CMK (cell line): Measurements from ENCODE around the gene PFKL.
"Not testable (repeated sequence)": the region's sequence is repeated elsewhere in the genome, so short reads cannot be mapped to it uniquely, and the experiment has no call there.

Source experiments
- DNase-seq: peaks from one replicate; pipeline ENCODE4 v3.0.0-alpha.2; 2010; ENCODE audit warnings: low read depth

Gene PFKL

DNA sequence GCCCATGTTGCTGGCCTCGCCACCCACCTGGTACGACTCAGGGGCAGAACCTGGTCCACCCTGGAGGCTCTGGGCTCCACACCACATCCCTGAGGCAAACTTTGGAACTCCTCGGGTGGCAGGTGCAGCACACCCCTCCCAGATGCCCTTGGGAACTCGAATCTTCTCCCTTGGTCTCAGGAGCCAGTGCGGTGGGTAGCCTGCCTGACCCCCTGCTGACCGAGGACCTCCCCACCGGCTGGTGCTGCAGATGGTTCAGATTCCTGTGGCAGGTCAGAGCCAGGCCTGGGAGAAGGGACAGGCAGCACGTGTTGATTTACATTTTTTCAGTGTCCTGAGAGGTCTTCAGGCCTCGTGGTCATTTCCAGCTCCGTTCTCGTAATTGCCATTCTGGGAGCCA lies 45.6 kb downstream of the PFKL start:
- DNase-seq: no peak

DNA sequence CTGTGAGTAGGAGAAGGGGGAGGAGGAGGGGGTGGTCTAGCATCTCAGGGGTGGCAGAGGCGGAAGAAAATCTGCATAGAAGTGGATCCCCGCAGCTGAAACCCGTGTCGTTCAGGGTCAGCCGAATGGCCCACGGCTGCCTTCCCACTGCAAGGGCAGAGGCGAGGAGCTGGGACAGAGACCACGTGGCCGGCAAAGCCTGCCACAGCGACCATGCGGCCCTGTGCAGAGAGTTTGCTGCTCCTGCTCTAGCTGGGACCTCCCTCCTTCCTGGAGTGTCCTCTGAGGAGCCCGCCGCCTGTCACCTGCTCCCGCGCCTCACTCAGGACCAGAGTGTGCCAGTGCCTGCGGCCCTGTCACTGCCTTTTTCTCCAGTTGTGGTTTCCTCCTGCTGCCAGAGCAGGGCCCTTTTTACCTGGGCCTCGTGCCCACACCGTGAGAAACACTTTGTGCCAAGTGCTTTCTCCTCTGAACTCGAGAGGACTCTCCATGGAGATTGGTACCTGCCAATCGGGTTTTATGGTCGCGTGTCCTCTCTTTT lies 48.1 kb downstream of the PFKL start:
- no peak for DNase-seq

DNA sequence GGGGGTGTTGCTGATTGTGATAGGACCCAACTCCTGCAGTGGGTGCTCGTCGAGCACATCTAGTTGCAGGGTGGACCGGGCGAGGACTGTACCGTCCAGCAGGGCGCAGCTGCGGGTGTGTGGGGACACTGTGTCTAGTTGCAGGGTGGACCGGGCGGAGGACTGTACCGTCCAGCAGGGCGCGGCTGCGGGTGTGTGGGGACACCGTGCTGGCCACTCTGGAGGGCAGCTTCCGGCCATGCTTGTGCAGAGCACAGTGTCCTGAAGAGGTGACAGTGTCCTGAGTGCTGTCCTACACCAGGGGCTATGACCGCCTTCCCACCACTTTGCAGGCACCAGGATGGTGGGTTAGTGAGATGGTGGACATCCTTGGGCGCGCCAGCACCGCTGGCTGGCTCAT lies 49.0 kb downstream of the PFKL start:
- DNase-seq: no peak

- no peak for DNase-seq
Measured at GRCh38 chr21:44349416-44349846, 49.6 kb downstream of the PFKL start.

DNA sequence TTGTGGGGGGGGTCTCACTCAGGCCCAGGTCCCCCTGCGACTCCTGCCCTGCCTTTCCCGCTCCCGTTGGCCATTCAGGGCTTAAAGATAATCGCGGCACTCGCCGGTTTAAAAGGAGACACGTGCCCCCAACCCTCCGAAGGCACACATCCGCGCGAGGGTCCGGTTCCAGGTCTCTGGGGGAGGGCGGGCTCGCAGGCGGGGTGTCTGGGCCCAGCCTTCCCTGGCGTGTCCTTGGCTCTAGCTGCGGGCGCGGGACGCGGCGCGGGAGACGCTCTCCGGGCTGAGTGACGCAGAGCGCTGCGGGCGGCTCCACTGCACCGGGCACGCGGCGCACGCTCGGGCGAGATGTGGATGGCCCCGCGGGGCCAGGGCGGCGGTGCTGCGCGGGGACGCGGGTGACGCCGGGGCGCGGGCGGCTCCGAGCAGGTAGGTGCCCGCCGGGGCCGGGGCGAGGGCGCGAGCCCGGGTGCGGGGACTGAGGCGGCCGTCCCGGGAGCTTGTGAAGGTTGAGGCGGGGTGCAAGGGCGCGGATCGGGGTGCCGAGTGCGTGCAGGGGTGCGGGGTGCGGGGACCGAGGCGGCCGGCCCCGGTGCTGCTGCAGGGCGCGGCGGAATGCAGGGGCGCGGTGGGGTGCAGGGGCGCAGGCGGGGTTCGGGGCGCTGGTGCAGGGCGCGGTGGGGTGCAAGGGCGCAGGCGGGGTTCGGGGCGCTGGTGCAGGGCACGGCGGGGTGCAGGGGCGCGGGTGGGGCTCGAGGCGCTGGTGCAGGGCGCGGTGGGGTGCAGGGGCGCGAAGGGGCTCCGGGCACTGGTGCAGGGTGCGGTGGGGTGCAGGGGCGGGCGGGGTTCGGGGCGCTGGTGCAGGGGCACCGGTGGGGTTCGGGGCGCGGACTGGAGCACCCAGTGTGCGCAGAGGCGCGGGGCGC lies 50.3 kb downstream of the PFKL start:
- DNase-seq: no peak

DNA sequence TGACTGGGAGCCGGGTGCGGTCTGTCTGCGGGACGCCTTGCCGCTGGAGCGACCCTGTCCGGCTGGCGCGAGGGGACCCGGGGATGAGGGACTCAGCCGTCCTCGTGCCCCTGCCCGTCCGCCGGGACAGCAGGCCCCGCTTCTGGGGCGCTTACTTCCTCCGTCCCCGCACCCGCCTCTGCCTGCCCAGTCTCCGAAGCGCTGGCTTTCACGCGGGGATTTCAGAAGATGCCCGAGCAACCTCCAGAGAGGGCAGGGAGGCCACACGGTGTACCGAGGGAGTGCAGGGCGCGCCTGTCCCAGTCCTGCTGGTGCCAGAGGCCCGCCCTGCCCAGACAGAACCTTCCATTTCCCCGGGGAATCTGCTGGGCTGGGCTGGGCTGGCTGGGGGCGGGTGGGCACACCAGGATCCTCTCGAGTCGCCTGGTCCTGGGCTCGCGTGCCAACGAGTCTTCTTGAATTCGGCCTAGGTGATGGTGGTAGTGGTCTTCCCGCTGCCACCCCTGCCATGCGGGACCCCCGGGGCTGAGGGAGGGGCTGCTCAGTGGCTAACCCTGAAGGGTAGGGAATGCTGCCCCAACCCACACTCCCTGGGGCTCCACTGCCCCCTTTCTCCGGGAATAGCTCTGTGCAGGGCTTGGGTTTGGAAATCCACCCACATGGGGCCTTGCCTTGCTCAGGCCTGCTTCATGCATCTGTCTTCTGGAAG lies 51.1 kb downstream of the PFKL start:
- DNase-seq: no peak

DNA sequence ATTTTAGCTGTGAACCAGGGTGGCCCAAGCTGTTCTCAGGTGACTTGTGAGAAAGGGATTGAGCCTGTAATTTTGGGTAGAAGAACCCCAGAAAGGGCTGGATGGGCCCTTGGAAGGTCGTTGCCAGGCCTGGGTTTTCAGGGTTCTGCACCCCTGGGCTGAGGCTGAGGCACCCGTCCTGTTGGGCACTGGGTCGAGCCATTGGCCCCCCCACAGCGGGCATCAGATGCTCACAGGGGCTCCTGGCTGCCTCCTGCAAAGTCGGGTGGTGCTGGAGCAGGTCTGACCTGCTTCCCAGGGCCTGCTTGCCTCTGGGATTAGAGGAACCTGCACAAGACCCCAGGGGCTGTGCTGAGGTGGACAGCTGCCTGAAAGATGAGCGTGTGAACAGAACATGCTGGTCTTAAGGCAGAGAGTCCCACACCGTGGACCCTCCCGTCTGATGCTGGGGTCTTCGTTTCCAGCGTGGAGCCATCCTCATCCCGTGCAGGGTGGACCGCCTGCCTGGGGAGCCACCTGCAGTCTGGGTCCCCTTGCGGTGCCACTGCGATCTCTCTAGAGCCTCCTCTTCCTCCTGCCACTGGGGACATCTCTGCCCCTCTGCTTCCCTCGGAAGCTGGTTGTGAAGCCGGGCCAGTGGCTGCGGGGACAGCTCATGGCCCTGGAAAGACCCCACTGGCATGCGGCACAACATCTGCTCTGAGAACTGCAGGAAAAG lies 51.8 kb downstream of the PFKL start:
- DNase-seq: no peak

- DNase-seq: no peak
Measured at GRCh38 chr21:44352253-44352860, 52.5 kb downstream of the PFKL start.

- DNase-seq: no peak
Measured at GRCh38 chr21:44353191-44353970, 53.5 kb downstream of the PFKL start, which contains the start of gene TRPM2. TSS of gene TRPM2 (plus strand) at chr21:44353621. CDS start at chr21:44353701, 80 bp downstream.

- no peak for DNase-seq
Measured at GRCh38 chr21:44354001-44354405, 54.1 kb downstream of the PFKL start.

GRCh38 chr21:44354775-44355771 lies 55.2 kb downstream of the PFKL start:
- DNase-seq: no peak

GRCh38 chr21:44356160-44356559 lies 56.3 kb downstream of the PFKL start:
- DNase-seq: no peak

DNA sequence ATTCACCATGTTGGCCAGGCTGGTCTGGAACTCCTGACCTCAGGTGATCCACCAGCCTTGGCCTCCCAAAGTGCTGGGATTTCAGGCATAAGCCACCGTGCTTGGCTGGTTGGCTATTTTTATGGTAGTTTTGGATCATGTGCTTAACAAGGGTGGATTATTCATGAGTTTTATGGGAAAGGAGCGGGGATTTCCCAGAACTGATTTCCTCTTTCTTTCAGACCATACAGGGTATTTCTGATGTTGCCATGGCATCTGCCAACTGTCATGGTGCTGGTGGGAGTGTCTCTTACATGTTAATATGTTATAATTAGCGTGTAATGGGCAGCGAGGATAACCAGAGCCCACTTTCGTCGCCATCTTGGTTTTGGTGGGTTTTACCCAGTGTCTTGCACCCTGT lies 56.8 kb downstream of the PFKL start:
- no peak for DNase-seq

GRCh38 chr21:44357064-44357837 lies 57.4 kb downstream of the PFKL start:
- DNase-seq: no peak

GRCh38 chr21:44359396-44359795 lies 59.5 kb downstream of the PFKL start:
- no peak for DNase-seq

- no peak for DNase-seq
Measured at GRCh38 chr21:44360159-44360558, 60.3 kb downstream of the PFKL start.

DNA sequence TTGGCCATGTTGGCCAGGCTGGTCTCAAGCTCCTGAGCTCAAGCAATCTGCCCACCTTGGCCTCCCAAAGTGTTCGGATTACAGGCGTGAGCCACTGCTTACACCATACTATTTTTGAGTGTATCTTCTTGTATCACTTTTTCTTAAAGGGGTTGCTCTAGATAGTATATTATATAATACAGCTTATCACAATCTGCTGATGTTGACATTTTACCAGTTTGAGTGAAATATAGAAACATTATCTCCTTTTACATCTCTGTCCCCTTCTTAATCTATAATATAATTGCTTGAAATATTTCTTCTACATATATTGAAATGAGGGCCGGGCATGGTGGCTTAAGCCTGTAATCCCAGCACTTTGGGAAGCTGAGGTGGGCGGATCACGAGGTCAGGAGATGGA lies 62.0 kb downstream of the PFKL start:
- not testable (repeated sequence) for DNase-seq

DNA sequence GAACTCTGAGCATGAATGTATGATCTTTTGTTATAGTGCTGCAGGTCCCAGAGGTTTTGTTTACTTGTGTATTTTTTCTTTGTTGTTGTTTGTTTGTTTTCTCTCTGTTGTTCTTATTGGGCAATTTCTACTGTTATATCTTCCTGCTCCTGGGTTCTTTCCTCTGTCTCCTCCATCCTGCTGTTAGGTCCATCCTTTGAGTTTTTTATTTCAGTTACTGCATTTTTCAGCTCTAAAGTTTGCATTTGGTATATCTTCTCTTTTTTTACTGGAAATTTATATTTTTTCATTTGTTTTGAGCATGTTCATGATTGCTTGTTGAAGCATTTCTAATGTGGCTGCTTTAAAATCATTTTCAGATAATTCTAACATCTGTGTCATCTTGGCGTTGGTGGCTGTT lies 63.4 kb downstream of the PFKL start:
- no peak for DNase-seq
